Cortex of kidney (tissue), 1 donor: Measurements from ENCODE around the gene EHD4.

Source experiments
- DNase-seq: peaks from one replicate; lab custom pipeline; 2025; lab: John Stamatoyannopoulos, UW

EHD4 gene

GRCh38 chr15:41936649-41937567 is 35.4 kb downstream of the EHD4 start:
- no peak for DNase-seq

- no peak for DNase-seq
Observed at GRCh38 chr15:41936155-41936554, 36.2 kb downstream of the EHD4 start.

- DNase-seq = no peak
Observed at GRCh38 chr15:41935566-41936020, 36.8 kb downstream of the EHD4 start.

GRCh38 chr15:41934843-41935242 is 37.5 kb downstream of the EHD4 start:
- DNase-seq = no peak

GRCh38 chr15:41933771-41934170 is 38.6 kb downstream of the EHD4 start:
- no peak for DNase-seq

GRCh38 chr15:41933326-41933725 is 39.0 kb downstream of the EHD4 start:
- no peak for DNase-seq

GRCh38 chr15:41932511-41933289 is 39.7 kb downstream of the EHD4 start:
- no peak for DNase-seq

GRCh38 chr15:41932101-41932500 is 40.3 kb downstream of the EHD4 start:
- DNase-seq = no peak

GRCh38 chr15:41930867-41931222 is 41.5 kb downstream of the EHD4 start:
- no peak for DNase-seq

GRCh38 chr15:41930221-41930866 is 42.0 kb downstream of the EHD4 start:
- no peak for DNase-seq

- no peak for DNase-seq
Observed at GRCh38 chr15:41928637-41929620, 43.4 kb downstream of the EHD4 start.

GRCh38 chr15:41928100-41928499 is 44.3 kb downstream of the EHD4 start:
- DNase-seq = no peak

GRCh38 chr15:41927536-41927935 is 44.8 kb downstream of the EHD4 start:
- DNase-seq = no peak

GRCh38 chr15:41926185-41927056 is 45.9 kb downstream of the EHD4 start:
- no peak for DNase-seq

GRCh38 chr15:41925086-41925608 is 47.2 kb downstream of the EHD4 start:
- no peak for DNase-seq

GRCh38 chr15:41923401-41923997 is 48.9 kb downstream of the EHD4 start:
- DNase-seq = no peak

GRCh38 chr15:41922353-41922752 is 50.0 kb downstream of the EHD4 start:
- DNase-seq = no peak

- DNase-seq = no peak
Observed at GRCh38 chr15:41921639-41922038, 50.7 kb downstream of the EHD4 start.

GRCh38 chr15:41921167-41921566 is 51.2 kb downstream of the EHD4 start:
- no peak for DNase-seq
